Gastroesophageal sphincter (tissue), 3 donors: Measurements from ENCODE around the gene KLHL11.

Source experiments
- CTCF ChIP-seq, 4 experiments: fragments of 200-600 bp in 2 of 4; fragments of 450-650 bp in 2 of 4; sonication (generic) in 1 of 4; IDR thresholded peaks; one replicate each; pipeline ENCODE4 v1.5.1; 2017 to 2019; ENCODE audit warnings: antibody characterized with exemption in 4 of 4, mild to moderate bottlenecking in 2 of 4, moderate library complexity in 2 of 4
- EP300 ChIP-seq: sonication (generic); formaldehyde crosslinking; IDR thresholded peaks from one replicate; pipeline ENCODE4 v1.6.1; 2017; ENCODE audit warnings: antibody characterized with exemption, mild to moderate bottlenecking
- POLR2A ChIP-seq, 2 donors: fragments of 450-650 bp; IDR thresholded peaks; one replicate each; pipeline ENCODE4 v1.6.1; 2017; ENCODE audit warnings: antibody characterized with exemption in 2 of 2, mild to moderate bottlenecking in 2 of 2, moderate library complexity in 1 of 2
- POLR2AphosphoS5 ChIP-seq: sonication (generic); formaldehyde crosslinking; IDR thresholded peaks from one replicate; pipeline ENCODE4 v1.6.1; 2017; ENCODE audit warnings: antibody characterized with exemption

GRCh38 chr17:41892021-41892376 lies 26.8 kb upstream of the KLHL11 start:
- TF ChIP-seq CTCF (IDR thresholded peaks at IDR 0.05) (no peak), POLR2A (IDR thresholded peaks at IDR 0.05) (no peak), EP300 (no peak), POLR2AphosphoS5 (no peak)
